CD8-positive, alpha-beta memory T cell (primary cell): ENCODE results near the gene SS18L1. TPM values are rescaled to one million over a fixed set of nuclear protein-coding genes. Genes with fewer than 3 reads are reported as not detected.

Source experiments
- CTCF ChIA-PET: fragments of 350-600 bp; sonication (Branson Sonifier 250); formaldehyde crosslinking; loops from one replicate; lab custom pipeline; 2021; ENCODE audit warnings: antibody characterized with exemption; lab: Charles Lee
- POLR2A ChIA-PET: fragments of 350-600 bp; sonication (Branson Sonifier 250); formaldehyde crosslinking; loops from one replicate; lab custom pipeline; 2021; ENCODE audit warnings: antibody characterized with exemption; lab: Charles Lee
- DNase-seq, 5 donors: peaks; one replicate each; pipeline versions ENCODE4 v3.0.0 to v3.0.0-alpha.2; 2020 to 2022; ENCODE audit warnings: mixed read lengths in 1 of 5
- H3K27ac ChIP-seq: one replicate; pipeline ENCODE4 v1.7.0; 2013; ENCODE audit warnings: low read depth, mild to moderate bottlenecking, low read length, moderate library complexity
- H3K27me3 ChIP-seq: 2 replicates; pipeline ENCODE4 v1.7.0; 2013; ENCODE audit warnings: low read length, mild to moderate bottlenecking; ENCODE audit not compliant: insufficient read depth, poor library complexity, severe bottlenecking
- H3K36me3 ChIP-seq: 2 replicates; pipeline ENCODE4 v1.7.0; 2013; ENCODE audit warnings: mild to moderate bottlenecking, low read length, moderate library complexity; ENCODE audit not compliant: insufficient read depth
- H3K4me1 ChIP-seq: 2 replicates; pipeline ENCODE4 v1.7.0; 2013; ENCODE audit warnings: mild to moderate bottlenecking, low read length, moderate library complexity; ENCODE audit not compliant: insufficient read depth
- H3K4me3 ChIP-seq: 2 replicates; pipeline ENCODE4 v1.7.0; 2013; ENCODE audit warnings: mild to moderate bottlenecking, low read length
- H3K9me3 ChIP-seq: 2 replicates; pipeline ENCODE4 v1.7.0; 2013; ENCODE audit warnings: mild to moderate bottlenecking, low read length
- H3K27ac Mint-ChIP-seq, 8 donors: one replicate each; pipeline ENCODE4 v1.8.0; 2020 to 2021; ENCODE audit warnings: mixed read lengths in 8 of 8, mild to moderate bottlenecking in 6 of 8, inconsistent platforms in 3 of 8, moderate library complexity in 3 of 8
- H3K27me3 Mint-ChIP-seq, 2 donors: one replicate each; pipeline ENCODE4 v1.8.0; 2020 to 2021; ENCODE audit warnings: mixed read lengths in 2 of 2, mild to moderate bottlenecking in 1 of 2, moderate library complexity in 1 of 2
- H3K36me3 Mint-ChIP-seq, 3 donors: one replicate each; pipeline ENCODE4 v1.8.0; 2020 to 2021; ENCODE audit warnings: mixed read lengths in 3 of 3, inconsistent platforms in 1 of 3, mild to moderate bottlenecking in 1 of 3
- H3K4me1 Mint-ChIP-seq, 3 donors: one replicate each; pipeline ENCODE4 v1.8.0; 2020 to 2021; ENCODE audit warnings: mixed read lengths in 3 of 3, inconsistent platforms in 1 of 3, mild to moderate bottlenecking in 1 of 3
- H3K4me3 Mint-ChIP-seq, 7 donors: one replicate each; pipeline ENCODE4 v1.8.0; 2020 to 2021; ENCODE audit warnings: mixed read lengths in 7 of 7, mild to moderate bottlenecking in 6 of 7, moderate library complexity in 4 of 7, inconsistent platforms in 2 of 7
- H3K9me3 Mint-ChIP-seq, 5 donors: one replicate each; pipeline ENCODE4 v1.8.0; 2020 to 2022; ENCODE audit warnings: mixed read lengths in 5 of 5, mild to moderate bottlenecking in 3 of 5, moderate library complexity in 2 of 5, inconsistent platforms in 1 of 5
- polyA plus RNA-seq: library from polyadenylated mRNA; unstranded; fragments of 300-500 nt; fragmentation: Illumina TruSeq; gene quantifications from one replicate; pipeline ENCODE4 v1.2.3, GENCODE V29; 2021
- total RNA-seq, 2 experiments: library from RNA; stranded (reverse); gene quantifications; one replicate each; pipeline ENCODE4 v1.2.3, GENCODE V29; 2021

SS18L1 gene
- total and polyA plus RNA-seq, 3 experiments from 2014 or later = 0.86 to 18.5 (median 16.9) TPM

DNA sequence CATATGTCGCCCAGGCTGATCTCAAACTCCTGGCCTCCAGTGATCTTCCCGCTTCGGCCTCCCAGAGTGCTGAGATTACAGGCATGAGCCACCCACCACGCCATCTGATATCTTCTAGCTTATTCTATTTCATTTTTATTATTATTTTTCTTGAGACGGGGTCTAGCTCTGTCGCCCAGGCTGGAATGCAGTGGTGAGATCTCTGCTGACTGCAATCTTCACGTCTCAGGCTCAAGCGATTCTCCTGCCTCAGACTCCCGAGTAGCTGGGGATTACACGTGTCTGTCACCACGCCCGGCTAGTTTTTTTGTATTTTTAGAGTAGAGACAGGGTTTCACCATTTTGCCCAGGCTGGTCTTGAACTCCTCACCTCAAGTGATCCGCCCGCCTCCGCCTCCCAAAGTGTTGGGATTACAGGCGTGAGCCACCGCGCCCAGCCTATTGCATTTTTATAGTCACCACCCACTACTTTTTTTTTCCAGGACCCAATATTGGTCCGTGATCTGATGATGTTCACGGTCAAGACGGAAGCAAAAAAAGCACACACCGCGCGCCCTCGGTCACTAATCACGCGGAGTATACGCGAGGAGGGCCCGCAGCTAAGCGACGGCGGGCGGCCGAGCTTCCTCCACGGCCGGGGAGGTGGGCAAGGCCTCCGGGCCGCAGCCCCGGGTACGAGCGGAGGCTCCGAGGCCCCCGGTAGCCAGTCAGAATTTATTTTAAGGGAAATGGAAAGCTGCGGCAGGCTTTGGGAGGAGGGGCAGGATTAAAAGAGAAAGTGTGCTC, 22.4 kb upstream of the SS18L1 start:
- Histone ChIP-seq H3K4me3 (peak overlapping the region; percentile 60), H3K27ac (peak overlapping the region; percentile 76), H3K27me3 (no peaks in the 10 kb centered on the region), H3K4me1 (peaks cover 57% of the 10 kb centered on the region), H3K36me3 (peaks cover 10% of the 10 kb centered on the region), H3K9me3 (no peaks in the 10 kb centered on the region)
- peaks cover 0 to 6% (median 5%) of the 10 kb centered on the region in 5 donors for H3K9me3 Mint-ChIP-seq
- H3K27me3 Mint-ChIP-seq = peaks cover 0 to 3% of the 10 kb centered on the region in 2 donors
- ChIA-PET POLR2A (interaction anchor here (0.6 to 3.2 kb wide), 9 partner anchors 11 to 1508 kb away, joined by 3 to 61 read pairs (median 5); partner anchors contain the start of genes MTG2, PSMA7, SS18L1 and TAF4), CTCF (interaction anchor here (1.2 to 2.3 kb wide), 6 partner anchors 15 to 112 kb away, joined by 3 to 9 read pairs (median 6); partner anchors contain the start of gene TAF4)
- DNase-seq = peak in 2 of 5 donors; percentile 7 to 53
- H3K27ac Mint-ChIP-seq = peak overlapping the region; percentile 87 to 97 (median 96)
- H3K4me1 Mint-ChIP-seq = peaks cover 44 to 65% (median 51%) of the 10 kb centered on the region in 3 donors
- peaks cover 3 to 29% (median 3%) of the 10 kb centered on the region in 3 donors for H3K36me3 Mint-ChIP-seq
- peak overlapping the region; percentile 88 to 91 (median 90) for H3K4me3 Mint-ChIP-seq

DNA sequence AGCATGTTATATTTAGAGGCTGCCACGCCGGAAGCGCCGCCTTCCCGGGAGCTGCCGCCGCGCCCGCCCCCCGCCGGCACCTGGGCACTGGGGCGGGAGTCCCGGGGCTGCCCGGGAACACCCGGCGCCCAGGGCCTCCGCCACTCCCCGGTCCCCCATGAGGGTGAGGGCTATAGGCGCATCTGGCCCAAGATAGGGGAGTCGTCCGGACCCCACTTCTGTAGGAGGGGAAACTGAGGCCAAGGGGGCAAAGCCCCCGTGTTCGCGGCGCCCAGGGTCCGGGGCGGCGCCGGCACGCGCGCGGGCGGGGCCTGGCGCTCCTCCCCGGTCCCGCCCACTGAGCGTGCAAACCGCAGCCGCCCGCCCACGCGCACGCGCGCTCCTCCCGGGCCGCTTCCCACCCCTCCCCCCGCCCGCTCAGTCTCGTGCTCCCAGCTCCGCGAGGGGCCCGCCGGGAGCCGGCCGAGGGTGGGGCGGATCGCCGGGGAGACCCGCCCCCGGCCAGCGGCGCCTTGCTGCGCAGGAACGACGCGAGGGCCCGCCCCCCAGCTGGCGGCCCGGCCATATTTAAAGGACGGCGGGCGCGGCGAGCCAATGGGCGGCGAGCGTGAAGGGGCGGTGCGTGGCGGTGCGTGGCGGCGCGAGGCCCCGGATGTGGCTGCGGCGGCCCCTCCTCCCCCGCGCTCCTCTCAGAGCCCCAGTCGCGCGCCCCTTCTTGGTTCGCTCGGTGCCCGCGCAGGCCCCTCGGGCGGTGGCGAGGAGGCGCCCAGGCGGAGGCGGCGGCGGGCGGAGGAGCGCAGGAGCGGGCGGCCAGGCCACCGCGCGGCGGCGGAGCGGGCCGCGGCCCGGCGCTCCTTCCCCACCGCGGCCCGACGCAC, 21.6 kb upstream of the SS18L1 start, which contains the start of gene LSM14B:
TSS of gene LSM14B (plus strand) at position 700 of the 878 bp plus-strand sequence. CDS start 192 bp downstream, outside the sequence.
- DNase-seq = peak; percentile 91 to 97 (median 96)
- H3K36me3 Mint-ChIP-seq = peaks cover 3 to 37% (median 10%) of the 10 kb centered on the region in 3 donors
- peaks cover 18% of the 10 kb centered on the region for H3K36me3 ChIP-seq
- peaks cover 46 to 62% (median 51%) of the 10 kb centered on the region in 3 donors for H3K4me1 Mint-ChIP-seq
- peaks cover 52% of the 10 kb centered on the region for H3K4me1 ChIP-seq
- POLR2A ChIA-PET = interaction anchor here (0.6 to 3.2 kb wide), 8 partner anchors 14 to 816 kb away, joined by 3 to 61 read pairs (median 6); partner anchors contain the start of genes GID8, MTG2, PSMA7 and SS18L1
- peak within 1 kb of the TSS; percentile 76 for H3K27ac ChIP-seq
- peaks cover 0 to 3% of the 10 kb centered on the region in 2 donors for H3K27me3 Mint-ChIP-seq
- H3K9me3 Mint-ChIP-seq = peaks cover 0 to 6% (median 5%) of the 10 kb centered on the region in 5 donors
- H3K27ac Mint-ChIP-seq = peak within 1 kb of the TSS; percentile 87 to 98 (median 96)
- peak within 1 kb of the TSS; percentile 60 for H3K4me3 ChIP-seq
- no peaks in the 10 kb centered on the region for H3K27me3 ChIP-seq
- peak within 1 kb of the TSS; percentile 88 to 93 (median 90) for H3K4me3 Mint-ChIP-seq
- CTCF ChIA-PET = interaction anchor here (1.2 to 2.3 kb wide), 5 partner anchors 14 to 113 kb away, joined by 3 to 9 read pairs (median 7); partner anchors contain the start of gene TAF4
- H3K9me3 ChIP-seq = no peaks in the 10 kb centered on the region

DNA sequence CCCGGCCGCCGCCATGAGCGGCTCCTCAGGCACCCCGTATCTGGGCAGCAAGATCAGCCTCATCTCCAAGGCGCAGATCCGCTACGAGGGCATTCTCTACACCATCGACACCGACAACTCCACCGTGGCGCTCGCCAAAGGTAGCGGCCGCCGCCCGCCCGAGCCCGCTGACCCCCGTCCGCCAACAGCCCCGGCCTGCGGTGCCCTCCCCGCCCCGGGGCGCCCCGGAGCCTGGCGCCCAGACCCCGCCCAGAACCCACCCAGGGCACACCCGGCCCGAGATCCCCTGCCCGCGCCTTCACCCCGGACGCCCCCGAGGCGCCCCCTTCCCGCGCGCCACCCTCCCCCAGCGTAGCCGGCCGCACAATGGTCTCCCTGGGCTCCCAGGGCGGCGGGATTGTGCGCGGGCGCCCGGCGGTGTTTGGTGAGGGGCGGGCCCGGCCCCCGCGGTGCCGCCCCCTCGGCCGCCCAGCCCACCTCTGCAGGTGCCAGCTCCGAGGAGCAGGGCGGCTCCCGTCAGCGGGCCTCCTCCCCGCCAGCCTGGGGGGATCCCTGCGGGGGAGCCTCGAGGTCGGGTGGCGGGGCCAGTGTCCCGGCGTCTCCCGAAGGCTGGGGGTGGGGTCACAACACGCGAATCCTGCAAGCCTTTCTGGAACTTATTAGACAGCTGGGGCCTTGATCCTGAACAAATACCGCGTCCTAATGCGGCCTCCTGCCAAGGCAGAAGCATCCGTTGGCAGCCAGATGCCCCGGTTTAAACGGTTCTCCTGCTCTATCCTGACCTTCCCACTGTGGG, 20.7 kb upstream of the SS18L1 start:
- peak overlapping the region; percentile 68 to 98 (median 87) for H3K27ac Mint-ChIP-seq
- H3K36me3 Mint-ChIP-seq = peaks cover 6 to 46% (median 10%) of the 10 kb centered on the region in 3 donors
- ChIA-PET CTCF (interaction anchor here (0.8 to 2.3 kb wide), 5 partner anchors 15 to 112 kb away, joined by 3 to 9 read pairs (median 6); partner anchors contain the start of gene TAF4), POLR2A (interaction anchor here (0.9 to 3.2 kb wide), 7 partner anchors 14 to 815 kb away, joined by 3 to 61 read pairs (median 5); partner anchors contain the start of genes GID8, MTG2, PSMA7 and SS18L1)
- DNase-seq = peak; percentile 29 to 64 (median 46)
- peak overlapping the region; percentile 54 for H3K27ac ChIP-seq
- no peaks in the 10 kb centered on the region for H3K27me3 ChIP-seq
- H3K9me3 ChIP-seq = no peaks in the 10 kb centered on the region
- peaks cover 41 to 62% (median 42%) of the 10 kb centered on the region in 3 donors for H3K4me1 Mint-ChIP-seq
- peak overlapping the region; percentile 82 to 93 (median 87) for H3K4me3 Mint-ChIP-seq
- peaks cover 0 to 3% of the 10 kb centered on the region in 2 donors for H3K27me3 Mint-ChIP-seq
- peaks cover 26% of the 10 kb centered on the region for H3K36me3 ChIP-seq
- peak overlapping the region; percentile 25 for H3K4me3 ChIP-seq
- peaks cover 43% of the 10 kb centered on the region for H3K4me1 ChIP-seq
- no peaks in the 10 kb centered on the region for H3K9me3 Mint-ChIP-seq

DNA sequence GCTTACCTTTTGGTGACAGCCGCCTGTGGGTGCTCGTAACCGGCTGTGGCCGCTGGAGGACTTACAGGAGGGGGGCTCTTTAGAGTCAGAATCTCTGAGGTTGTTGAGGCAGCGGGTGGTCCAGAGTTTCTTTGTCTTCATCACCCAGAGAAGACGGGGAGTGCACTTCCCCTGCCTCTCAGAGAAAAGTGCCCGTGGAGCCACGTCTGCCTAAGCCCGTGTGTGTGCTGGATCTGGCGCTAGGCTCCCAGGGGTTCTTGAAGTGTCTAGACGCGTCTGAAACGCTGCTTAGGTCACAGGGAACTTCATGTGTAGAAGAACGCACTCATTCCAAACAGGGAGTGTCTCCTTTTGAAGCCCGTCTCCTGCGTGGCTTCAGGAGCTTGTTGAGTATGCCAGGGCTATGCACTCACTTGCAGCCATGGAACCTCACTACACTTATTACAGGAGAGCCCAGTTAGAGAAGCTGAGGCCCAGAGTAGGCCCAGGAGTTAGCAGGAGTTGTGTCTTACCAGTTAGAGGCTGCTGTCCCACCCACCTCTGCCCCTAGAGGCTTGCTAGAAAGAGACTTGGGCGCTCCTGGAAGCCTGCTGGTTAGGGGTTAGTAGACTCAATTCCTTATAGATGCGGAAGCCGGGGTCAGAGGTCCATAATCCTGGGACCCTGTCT, 20.0 kb upstream of the SS18L1 start:
- Histone ChIP-seq H3K4me1 (peaks cover 36% of the 10 kb centered on the region), H3K36me3 (peaks cover 33% of the 10 kb centered on the region), H3K27me3 (no peaks in the 10 kb centered on the region), H3K27ac (peak overlapping the region; percentile 54), H3K9me3 (no peaks in the 10 kb centered on the region), H3K4me3 (peak overlapping the region; percentile 25)
- Mint-ChIP-seq H3K27ac (peak overlapping the region; percentile 68 to 98 (median 87)), H3K36me3 (peaks cover 6 to 53% (median 10%) of the 10 kb centered on the region in 3 donors), H3K27me3 (peaks cover 0 to 3% of the 10 kb centered on the region in 2 donors), H3K4me3 (peak overlapping the region; percentile 82 to 93 (median 87)), H3K4me1 (peaks cover 41 to 62% (median 44%) of the 10 kb centered on the region in 3 donors), H3K9me3 (no peaks in the 10 kb centered on the region)
- ChIA-PET POLR2A (interaction anchor here (2.4 to 3.2 kb wide), 2 partner anchors 19 to 57 kb away, joined by 21 to 61 read pairs; partner anchors contain the start of genes PSMA7, SS18L1 and TAF4), CTCF (interaction anchor here (0.8 to 1.5 kb wide), 3 partner anchors 15 to 112 kb away, joined by 3 to 4 read pairs (median 3); no protein-coding TSS in a partner anchor)
- DNase-seq = no peak

DNA sequence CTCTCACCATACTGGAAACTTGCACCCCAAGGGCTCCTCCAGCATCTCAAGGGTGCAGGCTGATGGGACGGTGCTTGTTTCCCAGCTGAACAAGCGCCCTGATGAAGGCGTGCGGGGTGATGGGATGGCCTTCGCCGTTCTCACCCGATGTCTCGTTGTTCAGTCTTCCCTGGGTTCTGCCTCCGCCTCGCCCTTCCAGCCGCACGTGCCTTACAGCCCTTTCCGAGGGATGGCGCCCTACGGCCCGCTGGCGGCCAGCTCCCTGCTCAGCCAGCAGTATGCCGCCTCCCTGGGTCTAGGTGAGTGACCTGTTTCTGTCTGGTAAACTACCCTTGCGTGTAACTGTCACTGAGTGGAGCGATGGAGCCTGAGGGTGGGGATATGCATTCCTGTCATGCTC, 17.4 kb upstream of the SS18L1 start:
- H3K9me3 ChIP-seq = no peaks in the 10 kb centered on the region
- ChIA-PET CTCF (interaction anchor here (0.8 to 2.0 kb wide), 2 partner anchors 10 to 59 kb away, joined by 3 to 5 read pairs; no protein-coding TSS in a partner anchor), POLR2A (no interaction called here)
- peaks cover 56% of the 10 kb centered on the region for H3K36me3 ChIP-seq
- H3K4me1 ChIP-seq = peaks cover 19% of the 10 kb centered on the region
- H3K27ac ChIP-seq = no peak overlapping the region
- Mint-ChIP-seq H3K36me3 (peaks cover 6 to 78% (median 14%) of the 10 kb centered on the region in 3 donors), H3K4me3 (peak overlapping the region in 1 of 7 donors; percentile 56), H3K27me3 (peaks cover 0 to 1% of the 10 kb centered on the region in 2 donors), H3K27ac (peak overlapping the region in 3 of 8 donors; percentile 27 to 86 (median 29)), H3K9me3 (no peaks in the 10 kb centered on the region), H3K4me1 (peaks cover 28 to 43% (median 29%) of the 10 kb centered on the region in 3 donors)
- H3K4me3 ChIP-seq = no peak overlapping the region
- H3K27me3 ChIP-seq = no peaks in the 10 kb centered on the region
- no peak for DNase-seq

DNA sequence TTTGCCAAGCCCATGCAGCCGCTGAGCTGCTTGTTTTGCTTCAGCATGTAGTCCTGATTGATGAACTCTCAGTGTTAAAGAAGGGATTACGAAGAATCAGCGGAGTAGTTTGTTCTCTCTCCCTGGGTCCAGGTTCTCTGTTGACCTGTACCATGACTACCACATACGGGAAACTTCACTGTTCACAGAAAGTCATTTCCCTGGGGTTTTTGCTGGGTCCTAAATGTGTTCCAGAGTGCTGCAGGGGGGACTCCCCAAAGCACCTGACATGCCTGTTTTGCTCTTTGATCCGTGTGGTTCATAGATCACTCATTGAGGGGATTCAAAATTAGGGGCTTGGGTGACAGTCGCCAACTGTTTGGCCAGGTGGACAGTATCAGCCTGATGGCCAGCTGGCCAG, 15.8 kb upstream of the SS18L1 start:
- Mint-ChIP-seq H3K27ac (peak overlapping the region in 5 of 8 donors; percentile 19 to 71 (median 62)), H3K4me3 (peak overlapping the region in 2 of 7 donors; percentile 24 to 29), H3K27me3 (no peaks in the 10 kb centered on the region), H3K9me3 (no peaks in the 10 kb centered on the region), H3K36me3 (peaks cover 6 to 92% (median 20%) of the 10 kb centered on the region in 3 donors), H3K4me1 (peaks cover 32 to 49% (median 35%) of the 10 kb centered on the region in 3 donors)
- no peaks in the 10 kb centered on the region for H3K9me3 ChIP-seq
- H3K4me3 ChIP-seq = no peak overlapping the region
- CTCF ChIA-PET = interaction anchor here (0.9 to 2.0 kb wide), 2 partner anchors 60 to 116 kb away, joined by 4 to 5 read pairs; no protein-coding TSS in a partner anchor
- H3K4me1 ChIP-seq = peaks cover 16% of the 10 kb centered on the region
- H3K36me3 ChIP-seq = peaks cover 71% of the 10 kb centered on the region
- no peak overlapping the region for H3K27ac ChIP-seq
- POLR2A ChIA-PET = no interaction called here
- H3K27me3 ChIP-seq = no peaks in the 10 kb centered on the region
- DNase-seq = no peak
